PC-3 (cell line): ENCODE results near the gene GLYATL1B.
"Not testable (repeated sequence)": the region's sequence is repeated elsewhere in the genome, so short reads cannot be mapped to it uniquely, and the experiment has no call there.

ENCODE experiments used
- EZH2 ChIP-seq: fragments of 300-600 bp; sonication (generic); IDR thresholded peaks from one replicate; pipeline ENCODE4 v1.6.1; 2017; ENCODE audit warnings: antibody characterized with exemption, mild to moderate bottlenecking, low read length; ENCODE audit not compliant: unreplicated experiment
- EZH2phosphoT487 ChIP-seq: fragments of 300-600 bp; sonication (generic); IDR thresholded peaks from 2 replicates; pipeline ENCODE4 v1.6.1; 2018; ENCODE audit warnings: mild to moderate bottlenecking, antibody characterized with exemption, low read length, borderline replicate concordance
- TF ChIP-seq, protein P1 (sequence below): fragments of 300-600 bp; sonication (generic); conservative IDR thresholded peaks from 2 replicates; pipeline ENCODE4 v1.5.1; 2017; ENCODE audit warnings: antibody characterized with exemption, low read depth, mild to moderate bottlenecking, low read length

DNA sequence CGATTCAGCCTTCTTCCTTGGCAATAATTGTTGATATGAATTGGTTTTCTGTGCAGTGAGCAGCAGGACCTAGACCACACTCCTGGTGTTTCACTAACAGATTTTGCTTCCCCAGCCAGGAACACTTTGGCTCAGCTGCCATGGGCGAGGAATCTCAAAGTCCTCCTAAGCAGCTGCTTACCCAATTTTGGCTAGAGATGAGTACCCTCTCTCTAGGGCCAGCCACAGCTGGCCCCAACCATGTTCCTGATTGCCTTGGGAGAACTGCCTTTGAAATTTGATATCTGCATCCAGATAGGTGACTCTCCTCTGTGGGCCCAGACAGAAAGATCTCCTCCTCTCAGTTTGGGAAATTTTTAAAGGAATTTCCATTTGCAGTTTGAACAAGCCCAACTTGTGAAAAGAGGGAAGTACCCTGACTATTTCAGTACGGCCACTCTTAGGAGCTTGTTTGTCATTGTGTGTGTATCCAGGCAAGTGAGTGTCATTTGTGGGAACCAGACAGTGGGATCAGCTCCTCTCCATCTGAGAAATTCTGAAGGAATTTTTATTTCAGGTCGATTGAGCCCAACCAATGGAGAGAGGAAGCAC lies 4.6 kb upstream of the GLYATL1B start:
- TF ChIP-seq, protein P1, sequence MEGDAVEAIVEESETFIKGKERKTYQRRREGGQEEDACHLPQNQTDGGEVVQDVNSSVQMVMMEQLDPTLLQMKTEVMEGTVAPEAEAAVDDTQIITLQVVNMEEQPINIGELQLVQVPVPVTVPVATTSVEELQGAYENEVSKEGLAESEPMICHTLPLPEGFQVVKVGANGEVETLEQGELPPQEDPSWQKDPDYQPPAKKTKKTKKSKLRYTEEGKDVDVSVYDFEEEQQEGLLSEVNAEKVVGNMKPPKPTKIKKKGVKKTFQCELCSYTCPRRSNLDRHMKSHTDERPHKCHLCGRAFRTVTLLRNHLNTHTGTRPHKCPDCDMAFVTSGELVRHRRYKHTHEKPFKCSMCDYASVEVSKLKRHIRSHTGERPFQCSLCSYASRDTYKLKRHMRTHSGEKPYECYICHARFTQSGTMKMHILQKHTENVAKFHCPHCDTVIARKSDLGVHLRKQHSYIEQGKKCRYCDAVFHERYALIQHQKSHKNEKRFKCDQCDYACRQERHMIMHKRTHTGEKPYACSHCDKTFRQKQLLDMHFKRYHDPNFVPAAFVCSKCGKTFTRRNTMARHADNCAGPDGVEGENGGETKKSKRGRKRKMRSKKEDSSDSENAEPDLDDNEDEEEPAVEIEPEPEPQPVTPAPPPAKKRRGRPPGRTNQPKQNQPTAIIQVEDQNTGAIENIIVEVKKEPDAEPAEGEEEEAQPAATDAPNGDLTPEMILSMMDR = not testable (repeated sequence)
- not testable (repeated sequence) for TF ChIP-seq EZH2, EZH2phosphoT487
